ENCODE measurements around the gene DYNC1I2. TPM values are rescaled to one million over a fixed set of nuclear protein-coding genes. Genes with fewer than 3 reads are reported as not detected.

The DYNC1I2 gene
- total RNA-seq, 2 donors from 2014 or later, result 89.8 to 122 TPM

- Histone ChIP-seq H3K4me1 (ENCODE audit: control insufficient read depth in 1 of 2, low read depth in 2 of 2) (peaks cover 16 to 18% of the 10 kb centered on the region in 2 donors), H3K4me3 (no peak overlapping the region), H3K36me3 (peaks cover 3% of the 10 kb centered on the region), H3K9me3 (no peaks in the 10 kb centered on the region), H3K27me3 (replicated peaks; ENCODE audit: insufficient read depth) (no peaks in the 10 kb centered on the region), H3K27ac (no peak overlapping the region)
- ATAC-seq (ENCODE audit: insufficient number of reproducible peaks, low FRiP score, low read depth) (no peak), DNase-seq (ENCODE audit: low spot score) (no peak)
- TF ChIP-seq, protein P1, sequence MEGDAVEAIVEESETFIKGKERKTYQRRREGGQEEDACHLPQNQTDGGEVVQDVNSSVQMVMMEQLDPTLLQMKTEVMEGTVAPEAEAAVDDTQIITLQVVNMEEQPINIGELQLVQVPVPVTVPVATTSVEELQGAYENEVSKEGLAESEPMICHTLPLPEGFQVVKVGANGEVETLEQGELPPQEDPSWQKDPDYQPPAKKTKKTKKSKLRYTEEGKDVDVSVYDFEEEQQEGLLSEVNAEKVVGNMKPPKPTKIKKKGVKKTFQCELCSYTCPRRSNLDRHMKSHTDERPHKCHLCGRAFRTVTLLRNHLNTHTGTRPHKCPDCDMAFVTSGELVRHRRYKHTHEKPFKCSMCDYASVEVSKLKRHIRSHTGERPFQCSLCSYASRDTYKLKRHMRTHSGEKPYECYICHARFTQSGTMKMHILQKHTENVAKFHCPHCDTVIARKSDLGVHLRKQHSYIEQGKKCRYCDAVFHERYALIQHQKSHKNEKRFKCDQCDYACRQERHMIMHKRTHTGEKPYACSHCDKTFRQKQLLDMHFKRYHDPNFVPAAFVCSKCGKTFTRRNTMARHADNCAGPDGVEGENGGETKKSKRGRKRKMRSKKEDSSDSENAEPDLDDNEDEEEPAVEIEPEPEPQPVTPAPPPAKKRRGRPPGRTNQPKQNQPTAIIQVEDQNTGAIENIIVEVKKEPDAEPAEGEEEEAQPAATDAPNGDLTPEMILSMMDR (IDR thresholded peaks at IDR 0.05), result no peak
Observed at GRCh38 chr2:171703574-171704347, 16.5 kb downstream of the DYNC1I2 start.

DNA sequence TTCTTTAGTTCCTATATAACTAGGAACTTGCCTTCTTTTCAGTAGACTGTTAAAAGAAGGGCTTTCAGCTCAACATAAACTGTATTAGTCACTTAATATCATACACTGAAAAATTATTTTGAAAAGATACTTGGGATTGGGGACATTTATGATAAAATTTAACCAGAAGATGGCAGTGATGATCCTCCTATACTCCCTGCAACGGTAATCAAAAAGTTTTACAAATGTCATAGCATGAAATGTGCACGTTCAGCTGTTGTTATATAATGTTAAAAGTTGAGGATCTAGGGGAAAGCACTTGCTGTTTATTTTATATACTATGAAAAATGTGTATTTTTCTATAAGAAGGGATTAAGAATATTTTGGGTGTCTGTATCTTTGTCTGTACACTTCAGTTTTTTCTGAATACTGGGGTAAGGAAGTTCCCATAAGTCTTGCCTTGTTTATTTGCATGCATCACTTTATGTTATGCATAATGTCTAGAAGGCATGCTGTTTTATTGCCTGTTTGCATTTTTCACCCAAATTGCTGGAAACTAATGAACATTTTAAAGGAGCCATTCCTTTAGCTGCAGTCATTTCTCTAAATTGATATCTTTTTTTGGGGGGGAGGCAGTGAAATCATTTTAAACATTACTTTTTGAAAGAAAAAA, 19.0 kb downstream of the DYNC1I2 start:
- Histone ChIP-seq H3K4me3 (no peak overlapping the region), H3K27ac (no peak overlapping the region), H3K27me3 (replicated peaks; ENCODE audit: insufficient read depth) (no peaks in the 10 kb centered on the region), H3K4me1 (ENCODE audit: control insufficient read depth in 1 of 2, low read depth in 2 of 2) (peaks cover 16 to 18% of the 10 kb centered on the region in 2 donors), H3K9me3 (no peaks in the 10 kb centered on the region), H3K36me3 (peaks cover 6% of the 10 kb centered on the region)
- TF ChIP-seq, protein P1 (IDR thresholded peaks at IDR 0.05), result no peak
- no peak for DNase-seq (ENCODE audit: low spot score)
- no peak for ATAC-seq (ENCODE audit: insufficient number of reproducible peaks, low FRiP score, low read depth)

- H3K27me3 ChIP-seq (replicated peaks; ENCODE audit: insufficient read depth), result no peaks in the 10 kb centered on the region
- ATAC-seq (ENCODE audit: insufficient number of reproducible peaks, low FRiP score, low read depth), result no peak
- TF ChIP-seq, protein P1 (IDR thresholded peaks at IDR 0.05), result no peak
- no peak overlapping the region for H3K27ac ChIP-seq
- no peak for DNase-seq (ENCODE audit: low spot score)
- H3K4me1 ChIP-seq (ENCODE audit: control insufficient read depth in 1 of 2, low read depth in 2 of 2), result peaks cover 28 to 29% of the 10 kb centered on the region in 2 donors
- H3K36me3 ChIP-seq, result peaks cover 3% of the 10 kb centered on the region
- H3K4me3 ChIP-seq, result no peak overlapping the region
- no peaks in the 10 kb centered on the region for H3K9me3 ChIP-seq
Observed at GRCh38 chr2:171707752-171708151, 20.5 kb downstream of the DYNC1I2 start.

- Histone ChIP-seq H3K9me3 (no peaks in the 10 kb centered on the region), H3K27me3 (replicated peaks; ENCODE audit: insufficient read depth) (no peaks in the 10 kb centered on the region), H3K4me1 (ENCODE audit: control insufficient read depth in 1 of 2, low read depth in 2 of 2) (peaks cover 18 to 24% of the 10 kb centered on the region in 2 donors), H3K36me3 (peaks cover 3% of the 10 kb centered on the region), H3K4me3 (no peak overlapping the region), H3K27ac (no peak overlapping the region)
- TF ChIP-seq, protein P1 (IDR thresholded peaks at IDR 0.05), result no peak
- ATAC-seq (ENCODE audit: insufficient number of reproducible peaks, low FRiP score, low read depth) (no peak), DNase-seq (ENCODE audit: low spot score) (no peak)
Observed at GRCh38 chr2:171709011-171709685, 21.9 kb downstream of the DYNC1I2 start.

DNA sequence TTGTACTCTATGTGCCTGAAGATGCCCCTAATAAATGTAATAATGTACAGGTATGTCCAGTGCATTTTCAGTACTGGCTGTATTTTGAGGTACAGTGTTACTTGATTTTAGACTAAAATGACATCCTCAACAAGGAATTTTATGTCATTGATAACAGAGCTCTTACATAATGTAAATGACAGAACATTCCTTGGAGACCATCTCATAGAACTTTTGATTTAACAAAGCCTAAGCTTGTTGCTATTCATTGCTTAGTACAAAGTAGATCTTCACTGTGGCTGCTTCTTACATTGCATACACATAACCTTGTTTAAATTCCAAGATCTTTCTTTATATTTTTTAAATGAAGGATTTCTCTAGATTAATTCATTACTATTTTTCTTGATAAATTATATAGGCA, 24.1 kb downstream of the DYNC1I2 start:
- Histone ChIP-seq H3K9me3 (no peaks in the 10 kb centered on the region), H3K27ac (no peak overlapping the region), H3K4me3 (no peak overlapping the region), H3K36me3 (peaks cover 3% of the 10 kb centered on the region), H3K4me1 (ENCODE audit: control insufficient read depth in 1 of 2, low read depth in 2 of 2) (peaks cover 10 to 17% of the 10 kb centered on the region in 2 donors), H3K27me3 (replicated peaks; ENCODE audit: insufficient read depth) (no peaks in the 10 kb centered on the region)
- TF ChIP-seq, protein P1 (IDR thresholded peaks at IDR 0.05), result no peak
- no peak for DNase-seq (ENCODE audit: low spot score)
- no peak for ATAC-seq (ENCODE audit: insufficient number of reproducible peaks, low FRiP score, low read depth)

All from thoracic aorta (tissue), 2 donors.